Neural cell (in vitro differentiated cells): ENCODE measurements around the gene ZC3H7B.

Experiments used
- EP300 ChIP-seq: fragments of 450-650 bp; conservative IDR thresholded peaks from 2 replicates; pipeline ENCODE4 v1.6.1; 2014; ENCODE audit warnings: antibody characterized with exemption, mild to moderate bottlenecking, moderate library complexity; ENCODE audit not compliant: poor library complexity, severe bottlenecking
- EZH2 ChIP-seq: fragments of 200-600, 300-800 bp; shearing (Covaris generic), sonication (generic); IDR thresholded peaks from 2 replicates; pipeline ENCODE4 v1.6.1; 2014; ENCODE audit warnings: antibody characterized with exemption, low read length, borderline replicate concordance, mild to moderate bottlenecking; ENCODE audit not compliant: insufficient read depth, poor library complexity, severe bottlenecking
- MXI1 ChIP-seq: fragments of 450-650 bp; conservative IDR thresholded peaks from 2 replicates; pipeline ENCODE4 v1.6.1; 2014; ENCODE audit warnings: antibody characterized with exemption, mild to moderate bottlenecking; ENCODE audit not compliant: poor library complexity, severe bottlenecking
- POLR2AphosphoS5 ChIP-seq: IDR thresholded peaks from 2 replicates; pipeline ENCODE4 v1.6.1; 2012
- RAD21 ChIP-seq: fragments of 450-650 bp; conservative IDR thresholded peaks from 2 replicates; pipeline ENCODE4 v1.6.1; 2014; ENCODE audit warnings: antibody characterized with exemption, mild to moderate bottlenecking, moderate library complexity
- SMC3 ChIP-seq: fragments of 450-650 bp; conservative IDR thresholded peaks from 2 replicates; pipeline ENCODE4 v1.6.1; 2014; ENCODE audit warnings: antibody characterized with exemption, mild to moderate bottlenecking, moderate library complexity; ENCODE audit not compliant: poor library complexity
- TAF1 ChIP-seq: IDR thresholded peaks from 2 replicates; pipeline ENCODE4 v1.6.1; 2012; ENCODE audit warnings: low read depth
- TF ChIP-seq, protein P1 (sequence below): fragments of 450-650 bp; IDR thresholded peaks from 2 replicates; pipeline ENCODE4 v1.5.1; 2014; ENCODE audit warnings: antibody characterized with exemption, mild to moderate bottlenecking, moderate library complexity; ENCODE audit not compliant: poor library complexity, severe bottlenecking
- TF ChIP-seq, protein P2 (sequence below): IDR thresholded peaks from 2 replicates; pipeline ENCODE4 v1.6.1; 2012; ENCODE audit warnings: borderline replicate concordance

DNA sequence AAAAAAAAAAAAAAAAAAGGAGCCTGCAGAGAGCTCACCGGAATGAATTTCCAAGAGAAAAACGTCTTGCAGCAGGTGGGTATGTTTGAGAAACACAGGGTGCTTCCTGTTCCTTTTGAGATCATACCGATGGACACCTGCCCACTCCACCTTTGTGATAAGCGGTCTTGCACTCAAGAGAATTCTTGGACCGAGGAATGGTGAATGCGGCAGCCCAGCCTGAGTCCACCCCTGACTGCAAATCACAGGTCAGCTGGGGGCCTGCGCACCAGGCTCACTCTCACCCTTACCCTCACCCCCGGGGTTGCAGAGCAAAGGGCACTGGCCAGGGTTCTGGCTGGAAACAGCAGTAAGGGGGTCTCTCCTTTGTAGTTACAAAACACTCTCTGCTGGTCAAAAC lies 63.6 kb downstream of the ZC3H7B start:
- TF ChIP-seq, protein P1, sequence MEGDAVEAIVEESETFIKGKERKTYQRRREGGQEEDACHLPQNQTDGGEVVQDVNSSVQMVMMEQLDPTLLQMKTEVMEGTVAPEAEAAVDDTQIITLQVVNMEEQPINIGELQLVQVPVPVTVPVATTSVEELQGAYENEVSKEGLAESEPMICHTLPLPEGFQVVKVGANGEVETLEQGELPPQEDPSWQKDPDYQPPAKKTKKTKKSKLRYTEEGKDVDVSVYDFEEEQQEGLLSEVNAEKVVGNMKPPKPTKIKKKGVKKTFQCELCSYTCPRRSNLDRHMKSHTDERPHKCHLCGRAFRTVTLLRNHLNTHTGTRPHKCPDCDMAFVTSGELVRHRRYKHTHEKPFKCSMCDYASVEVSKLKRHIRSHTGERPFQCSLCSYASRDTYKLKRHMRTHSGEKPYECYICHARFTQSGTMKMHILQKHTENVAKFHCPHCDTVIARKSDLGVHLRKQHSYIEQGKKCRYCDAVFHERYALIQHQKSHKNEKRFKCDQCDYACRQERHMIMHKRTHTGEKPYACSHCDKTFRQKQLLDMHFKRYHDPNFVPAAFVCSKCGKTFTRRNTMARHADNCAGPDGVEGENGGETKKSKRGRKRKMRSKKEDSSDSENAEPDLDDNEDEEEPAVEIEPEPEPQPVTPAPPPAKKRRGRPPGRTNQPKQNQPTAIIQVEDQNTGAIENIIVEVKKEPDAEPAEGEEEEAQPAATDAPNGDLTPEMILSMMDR = no peak
- TF ChIP-seq SMC3 = no peak
- TF ChIP-seq RAD21 = no peak
- no peak for TF ChIP-seq TAF1
- no peak for TF ChIP-seq EP300
- no peak for TF ChIP-seq EZH2
- TF ChIP-seq, protein P2, sequence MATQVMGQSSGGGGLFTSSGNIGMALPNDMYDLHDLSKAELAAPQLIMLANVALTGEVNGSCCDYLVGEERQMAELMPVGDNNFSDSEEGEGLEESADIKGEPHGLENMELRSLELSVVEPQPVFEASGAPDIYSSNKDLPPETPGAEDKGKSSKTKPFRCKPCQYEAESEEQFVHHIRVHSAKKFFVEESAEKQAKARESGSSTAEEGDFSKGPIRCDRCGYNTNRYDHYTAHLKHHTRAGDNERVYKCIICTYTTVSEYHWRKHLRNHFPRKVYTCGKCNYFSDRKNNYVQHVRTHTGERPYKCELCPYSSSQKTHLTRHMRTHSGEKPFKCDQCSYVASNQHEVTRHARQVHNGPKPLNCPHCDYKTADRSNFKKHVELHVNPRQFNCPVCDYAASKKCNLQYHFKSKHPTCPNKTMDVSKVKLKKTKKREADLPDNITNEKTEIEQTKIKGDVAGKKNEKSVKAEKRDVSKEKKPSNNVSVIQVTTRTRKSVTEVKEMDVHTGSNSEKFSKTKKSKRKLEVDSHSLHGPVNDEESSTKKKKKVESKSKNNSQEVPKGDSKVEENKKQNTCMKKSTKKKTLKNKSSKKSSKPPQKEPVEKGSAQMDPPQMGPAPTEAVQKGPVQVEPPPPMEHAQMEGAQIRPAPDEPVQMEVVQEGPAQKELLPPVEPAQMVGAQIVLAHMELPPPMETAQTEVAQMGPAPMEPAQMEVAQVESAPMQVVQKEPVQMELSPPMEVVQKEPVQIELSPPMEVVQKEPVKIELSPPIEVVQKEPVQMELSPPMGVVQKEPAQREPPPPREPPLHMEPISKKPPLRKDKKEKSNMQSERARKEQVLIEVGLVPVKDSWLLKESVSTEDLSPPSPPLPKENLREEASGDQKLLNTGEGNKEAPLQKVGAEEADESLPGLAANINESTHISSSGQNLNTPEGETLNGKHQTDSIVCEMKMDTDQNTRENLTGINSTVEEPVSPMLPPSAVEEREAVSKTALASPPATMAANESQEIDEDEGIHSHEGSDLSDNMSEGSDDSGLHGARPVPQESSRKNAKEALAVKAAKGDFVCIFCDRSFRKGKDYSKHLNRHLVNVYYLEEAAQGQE = no peak
- no peak for TF ChIP-seq POLR2AphosphoS5
- no peak for TF ChIP-seq MXI1
